GM20000 (cell line): Measurements from ENCODE around the gene NXPE4.

ENCODE experiments used
- DNase-seq: peaks from one replicate; pipeline ENCODE4 v3.0.0; 2012; ENCODE audit warnings: low spot score
- CTCF ChIP-seq: IDR thresholded peaks from 2 replicates; pipeline ENCODE4 v1.5.1; 2012; ENCODE audit warnings: mild to moderate bottlenecking, control low read depth; ENCODE audit errors: extremely low read depth, missing control alignments

Gene NXPE4

GRCh38 chr11:114563077-114563476, 32.5 kb downstream of the NXPE4 start:
- no peak for TF ChIP-seq CTCF
- DNase-seq, result no peak

- TF ChIP-seq CTCF, result no peak
- no peak for DNase-seq
Observed at GRCh38 chr11:114562166-114562916, 33.2 kb downstream of the NXPE4 start.

DNA sequence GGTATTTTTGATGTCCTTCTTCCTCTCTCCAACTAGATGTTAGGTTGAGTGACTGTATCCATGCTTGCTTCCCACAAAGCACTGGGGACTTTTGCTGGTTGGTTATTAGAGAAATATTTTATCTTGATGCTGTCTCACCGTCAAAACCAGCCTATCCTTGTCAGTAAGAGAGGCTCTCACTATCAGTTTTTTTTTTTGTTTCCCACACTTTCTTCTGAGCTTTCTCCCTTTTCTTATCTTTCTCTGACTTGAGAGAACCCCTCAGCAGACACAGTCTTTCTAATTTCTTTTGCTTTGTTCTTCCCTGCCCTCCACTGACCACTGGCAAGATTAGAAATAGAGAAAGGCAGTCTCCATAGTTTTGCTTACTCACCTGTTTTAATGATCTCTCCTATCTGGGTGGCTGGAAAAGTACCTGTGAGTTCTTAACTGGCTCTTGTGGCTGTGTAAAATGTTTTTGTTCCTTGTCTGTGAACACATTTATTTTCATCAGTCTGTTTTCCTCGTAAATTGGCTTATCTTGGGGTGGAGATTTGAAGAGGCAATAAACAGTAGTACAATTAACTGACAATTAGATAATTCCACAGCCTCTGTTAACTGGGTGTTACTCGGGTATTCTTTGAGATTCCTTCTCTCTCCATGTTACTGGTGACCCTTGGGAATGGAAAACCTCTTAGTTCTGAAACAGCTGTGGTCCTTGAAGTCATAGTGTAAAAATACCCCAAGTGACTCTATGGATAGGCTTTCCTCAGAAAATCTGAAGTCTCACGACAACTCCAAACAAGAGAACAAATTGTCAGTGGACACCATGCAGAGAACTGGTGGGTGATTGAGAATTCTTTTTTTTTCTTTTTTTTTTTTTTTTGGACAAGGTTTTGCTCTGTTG, 35.9 kb downstream of the NXPE4 start, which contains the start of gene NXPE1:
NXPE1 (minus strand) TSS at position 457 of the 886 bp plus-strand sequence. CDS start 8,680 bp downstream, outside the sequence.
- no peak for TF ChIP-seq CTCF
- no peak for DNase-seq

- TF ChIP-seq CTCF, result no peak
- no peak for DNase-seq
Observed at GRCh38 chr11:114556135-114556534, 39.5 kb downstream of the NXPE4 start.

DNA sequence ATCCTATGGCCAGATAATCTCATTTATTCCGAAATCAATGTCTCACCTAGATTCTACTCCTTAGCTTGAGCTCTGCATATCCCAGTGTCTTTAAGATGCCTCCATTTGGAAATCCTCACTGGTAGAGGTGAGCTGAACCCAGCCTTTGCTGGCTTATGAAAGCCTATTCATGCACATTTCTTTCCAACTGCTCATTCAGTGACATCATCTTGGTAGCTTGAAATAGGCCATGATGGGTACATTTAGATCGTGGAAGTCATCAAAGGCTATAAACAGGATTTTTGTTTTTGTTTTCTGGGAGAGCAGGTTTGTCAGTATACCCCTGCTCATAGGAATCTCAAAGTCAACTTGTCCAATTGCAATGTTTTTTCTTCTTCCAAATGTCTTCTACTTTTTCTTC, 41.9 kb downstream of the NXPE4 start:
- no peak for DNase-seq
- TF ChIP-seq CTCF, result no peak

- DNase-seq, result no peak
- no peak for TF ChIP-seq CTCF
Observed at GRCh38 chr11:114551060-114551459, 44.5 kb downstream of the NXPE4 start.

DNA sequence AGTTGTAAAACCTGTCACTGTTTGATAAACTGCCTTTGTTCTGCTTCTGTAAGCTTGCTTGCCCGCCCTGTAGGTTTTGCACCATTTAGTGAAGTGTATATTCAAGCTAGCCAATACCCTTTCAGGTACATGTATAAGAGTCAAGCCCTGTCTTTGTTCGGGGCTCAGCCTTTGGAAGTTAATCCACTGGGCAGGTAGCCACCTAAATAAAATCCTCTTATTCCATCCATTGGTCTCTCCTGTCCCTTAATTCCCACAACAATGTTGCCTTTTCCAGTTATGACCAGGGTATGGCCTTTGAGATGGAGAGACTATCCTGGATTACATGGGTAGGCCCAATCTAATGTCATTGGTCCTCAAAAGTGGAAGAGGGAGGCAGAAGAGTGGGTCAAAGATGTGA, 69.9 kb downstream of the NXPE4 start:
- TF ChIP-seq CTCF, result no peak
- DNase-seq, result no peak
